Left ventricle myocardium inferior (tissue), 1 donor: ENCODE results near the gene PCSK6. TPM values are rescaled to one million over a fixed set of nuclear protein-coding genes. Genes with fewer than 3 reads are reported as not detected.
"Not testable (repeated sequence)": the region's sequence is repeated elsewhere in the genome, so short reads cannot be mapped to it uniquely, and the experiment has no call there.

Source experiments
- DNase-seq: peaks from one replicate; pipeline ENCODE4 v3.0.0-alpha.2; 2020
- H3K27ac ChIP-seq: fragments of 200-600 bp; replicated peaks from 2 replicates; pipeline ENCODE4 v1.8.0; 2021
- H3K27me3 ChIP-seq: fragments of 200-600 bp; 2 replicates; pipeline ENCODE4 v1.8.0; 2021; ENCODE audit warnings: low read depth
- H3K36me3 ChIP-seq: fragments of 200-600 bp; 2 replicates; pipeline ENCODE4 v1.8.0; 2021
- H3K4me1 ChIP-seq: fragments of 200-600 bp; 2 replicates; pipeline ENCODE4 v1.8.0; 2021
- H3K4me3 ChIP-seq: fragments of 200-600 bp; 2 replicates; pipeline ENCODE4 v1.8.0; 2021; ENCODE audit warnings: mild to moderate bottlenecking, moderate library complexity
- H3K9me3 ChIP-seq: fragments of 200-600 bp; replicated peaks from 2 replicates; pipeline ENCODE4 v1.8.0; 2021
- intact Hi-C: fragments of 100-400 bp; cut with micrococcal nuclease; formaldehyde crosslinking; loops from one replicate; pipeline ENCODE4 v1.11.0; 2022
- total RNA-seq: library from RNA; stranded (reverse); fragmentation: NEBNext Ultra II Directional; extraction: Animal tissue kit (Norgen Biotek cat#: 25700); gene quantifications from one replicate; pipeline ENCODE4 v1.2.1, GENCODE V29; 2021
- TF ChIP-seq, protein P1 (sequence below): fragments of 200-600 bp; IDR thresholded peaks from 2 replicates; pipeline ENCODE4 v1.8.0; 2021; ENCODE audit warnings: antibody characterized with exemption, mild to moderate bottlenecking, borderline replicate concordance
- donor health status: DM: no; HTN: yes; CAD: no; lungs with severe emphysema.

The PCSK6 gene
- total RNA-seq, 1 donor from 2014 or later = 28.6 TPM

- DNase-seq = peak; percentile 71
- Histone ChIP-seq H3K4me1 (peaks cover 39% of the 10 kb centered on the region), H3K36me3 (peaks cover 5% of the 10 kb centered on the region), H3K27me3 (no peaks in the 10 kb centered on the region), H3K4me3 (no peak overlapping the region), H3K27ac (peak overlapping the region; percentile 85), H3K9me3 (no peaks in the 10 kb centered on the region)
- intact Hi-C loops = no loop called here
- TF ChIP-seq, protein P1, sequence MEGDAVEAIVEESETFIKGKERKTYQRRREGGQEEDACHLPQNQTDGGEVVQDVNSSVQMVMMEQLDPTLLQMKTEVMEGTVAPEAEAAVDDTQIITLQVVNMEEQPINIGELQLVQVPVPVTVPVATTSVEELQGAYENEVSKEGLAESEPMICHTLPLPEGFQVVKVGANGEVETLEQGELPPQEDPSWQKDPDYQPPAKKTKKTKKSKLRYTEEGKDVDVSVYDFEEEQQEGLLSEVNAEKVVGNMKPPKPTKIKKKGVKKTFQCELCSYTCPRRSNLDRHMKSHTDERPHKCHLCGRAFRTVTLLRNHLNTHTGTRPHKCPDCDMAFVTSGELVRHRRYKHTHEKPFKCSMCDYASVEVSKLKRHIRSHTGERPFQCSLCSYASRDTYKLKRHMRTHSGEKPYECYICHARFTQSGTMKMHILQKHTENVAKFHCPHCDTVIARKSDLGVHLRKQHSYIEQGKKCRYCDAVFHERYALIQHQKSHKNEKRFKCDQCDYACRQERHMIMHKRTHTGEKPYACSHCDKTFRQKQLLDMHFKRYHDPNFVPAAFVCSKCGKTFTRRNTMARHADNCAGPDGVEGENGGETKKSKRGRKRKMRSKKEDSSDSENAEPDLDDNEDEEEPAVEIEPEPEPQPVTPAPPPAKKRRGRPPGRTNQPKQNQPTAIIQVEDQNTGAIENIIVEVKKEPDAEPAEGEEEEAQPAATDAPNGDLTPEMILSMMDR = peak; percentile 14
These were observed 132.2 kb downstream of the PCSK6 start for GRCh38 chr15:101357333-101357732.

- H3K9me3 ChIP-seq, DNase-seq, H3K36me3 ChIP-seq, intact Hi-C loops, H3K27me3 ChIP-seq, H3K4me3 ChIP-seq: not testable (repeated sequence)
- H3K27ac ChIP-seq = peak overlapping the region; percentile 85
- H3K4me1 ChIP-seq = peaks cover 39% of the 10 kb centered on the region
These were observed 132.9 kb downstream of the PCSK6 start for GRCh38 chr15:101356512-101357172.

GRCh38 chr15:101355678-101356464 lies 133.6 kb downstream of the PCSK6 start:
- H3K9me3 ChIP-seq = no peaks in the 10 kb centered on the region
- DNase-seq = no peak
- no peaks in the 10 kb centered on the region for H3K27me3 ChIP-seq
- H3K36me3 ChIP-seq = peaks cover 5% of the 10 kb centered on the region
- TF ChIP-seq, protein P1 = no peak
- no peak overlapping the region for H3K27ac ChIP-seq
- peaks cover 39% of the 10 kb centered on the region for H3K4me1 ChIP-seq
- H3K4me3 ChIP-seq = no peak overlapping the region
- intact Hi-C loops = no loop called here

GRCh38 chr15:101354891-101355623 lies 134.4 kb downstream of the PCSK6 start:
- no peaks in the 10 kb centered on the region for H3K9me3 ChIP-seq
- intact Hi-C loops = no loop called here
- H3K36me3 ChIP-seq = peaks cover 5% of the 10 kb centered on the region
- H3K27me3 ChIP-seq = no peaks in the 10 kb centered on the region
- no peak overlapping the region for H3K4me3 ChIP-seq
- TF ChIP-seq, protein P1 = no peak
- DNase-seq = no peak
- H3K4me1 ChIP-seq = peaks cover 39% of the 10 kb centered on the region
- no peak overlapping the region for H3K27ac ChIP-seq

DNA sequence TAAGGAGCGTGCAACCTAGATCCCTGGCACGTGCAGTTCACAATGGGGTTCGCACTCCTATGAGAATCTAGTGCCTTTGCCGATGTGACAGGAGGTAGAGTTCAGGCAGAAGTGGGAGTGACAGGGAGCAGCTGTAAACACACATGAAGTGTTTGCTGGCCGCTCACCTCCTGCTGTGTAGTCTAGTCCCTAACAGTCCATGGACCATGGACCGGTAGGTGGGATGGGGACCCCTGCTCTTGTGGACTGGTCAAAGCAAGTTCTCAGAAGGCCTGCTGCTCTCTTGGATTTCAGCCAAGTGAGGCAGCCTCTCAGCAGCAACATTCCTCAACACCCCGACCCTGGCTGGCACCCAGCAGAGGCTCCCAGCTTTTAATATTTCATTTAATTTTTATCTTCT lies 136.3 kb downstream of the PCSK6 start:
- Histone ChIP-seq H3K36me3 (peaks cover 5% of the 10 kb centered on the region), H3K9me3 (no peaks in the 10 kb centered on the region), H3K4me1 (peaks cover 37% of the 10 kb centered on the region), H3K27ac (no peak overlapping the region), H3K27me3 (no peaks in the 10 kb centered on the region), H3K4me3 (no peak overlapping the region)
- TF ChIP-seq, protein P1 = no peak
- no peak for DNase-seq
- intact Hi-C loops = no loop called here
